ENCODE measurements around the gene MFAP4. TPM values are rescaled to one million over a fixed set of nuclear protein-coding genes. Genes with fewer than 3 reads are reported as not detected.

MFAP4 gene
- total and polyA plus RNA-seq, 2 donors (not counting 1 experiment from before 2014, with no cell fraction given): not detected

DNA sequence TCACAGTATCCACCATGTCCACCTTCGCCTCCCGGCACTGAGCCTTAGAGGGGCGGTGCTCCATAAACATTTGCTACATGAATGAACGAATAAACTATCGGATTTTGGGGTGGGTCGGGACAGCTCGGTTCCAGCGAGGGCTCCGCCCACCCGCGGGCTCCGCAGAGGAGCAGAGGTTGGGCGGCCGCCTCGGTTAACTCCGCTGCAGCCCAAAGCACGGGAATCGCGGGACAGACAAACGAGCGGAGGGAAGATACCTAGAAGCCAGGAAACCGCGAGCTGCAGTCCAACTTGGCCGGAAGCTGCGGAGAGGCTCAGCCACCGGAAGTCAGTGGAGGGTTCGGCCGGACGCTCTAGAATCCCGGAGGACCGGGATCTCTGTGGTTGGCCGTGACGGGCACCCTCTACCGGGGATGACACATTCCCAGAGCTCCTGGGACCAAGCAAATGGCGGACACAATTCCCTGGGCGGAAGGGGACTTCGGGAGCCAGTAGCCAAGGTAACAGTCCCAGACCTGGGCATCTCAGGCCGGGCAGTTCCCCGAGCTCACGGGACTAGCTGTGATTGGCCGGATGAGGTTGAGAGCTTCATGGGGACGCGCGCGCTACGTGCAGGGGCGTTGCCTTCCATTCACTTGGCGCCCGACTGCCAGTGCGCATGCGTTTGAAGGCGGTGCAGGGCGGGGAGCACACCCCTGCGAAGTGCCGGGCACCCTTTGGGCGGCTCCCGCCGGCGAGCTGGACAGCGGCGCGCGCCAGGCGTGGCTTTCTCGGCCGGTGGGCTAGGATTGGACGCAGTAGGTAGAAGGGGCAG is 9.2 kb downstream of the MFAP4 start:
- WGBS (ENCODE audit: insufficient coverage): under 1% methylated on average over 67 of the region's 67 CpGs
- H3K4me1 Mint-ChIP-seq: peaks cover 31% of the 10 kb centered on the region
- H3K27me3 ChIP-seq (replicated peaks in 1 of 4; ENCODE audit: control extremely low read depth in 1 of 4, control insufficient read depth in 3 of 4, insufficient read depth in 4 of 4, low read length in 3 of 4): no peaks in the 10 kb centered on the region
- peaks cover 16 to 24% of the 10 kb centered on the region in 2 donors for H3K4me1 ChIP-seq (ENCODE audit: control insufficient read depth in 2 of 2, insufficient read depth in 2 of 2, low read length in 2 of 2)
- peak overlapping the region; percentile 97 for H2AFZ ChIP-seq (ENCODE audit: insufficient read depth, low read depth, low read length, poor library complexity, severe bottlenecking)
- H3K9me3 Mint-ChIP-seq (ENCODE audit: insufficient read depth): no peaks in the 10 kb centered on the region
- H3K36me3 ChIP-seq (replicated peaks in 1 of 2; ENCODE audit: control extremely low read depth in 1 of 2, control insufficient read depth in 1 of 2, extremely low read depth in 1 of 2, insufficient read depth in 2 of 2, low read length in 1 of 2): peaks cover 0 to 33% of the 10 kb centered on the region in 2 experiments
- intact Hi-C loops (cut with micrococcal nuclease): loop anchor here (1.0 to 10.0 kb wide), 6 partner anchors 8 to 523 kb away; partner anchors contain the start of genes B9D1 and PRPSAP2
- H3K27me3 Mint-ChIP-seq: no peaks in the 10 kb centered on the region
- H3K79me2 ChIP-seq (ENCODE audit: control insufficient read depth, insufficient read depth, low read length): peaks cover 22% of the 10 kb centered on the region
- POLR2A ChIA-PET: interaction anchor here (0.5 to 1.7 kb wide), 11 partner anchors 8 to 1665 kb away, joined by 3 to 30 read pairs (median 3); partner anchors contain the start of genes AKAP10, B9D1, PRPSAP2 and USP22
- DNase-seq (peak; percentile 98), ATAC-seq (ENCODE audit: low read depth) (peak; percentile 93)
- TF ChIP-seq, protein P1, sequence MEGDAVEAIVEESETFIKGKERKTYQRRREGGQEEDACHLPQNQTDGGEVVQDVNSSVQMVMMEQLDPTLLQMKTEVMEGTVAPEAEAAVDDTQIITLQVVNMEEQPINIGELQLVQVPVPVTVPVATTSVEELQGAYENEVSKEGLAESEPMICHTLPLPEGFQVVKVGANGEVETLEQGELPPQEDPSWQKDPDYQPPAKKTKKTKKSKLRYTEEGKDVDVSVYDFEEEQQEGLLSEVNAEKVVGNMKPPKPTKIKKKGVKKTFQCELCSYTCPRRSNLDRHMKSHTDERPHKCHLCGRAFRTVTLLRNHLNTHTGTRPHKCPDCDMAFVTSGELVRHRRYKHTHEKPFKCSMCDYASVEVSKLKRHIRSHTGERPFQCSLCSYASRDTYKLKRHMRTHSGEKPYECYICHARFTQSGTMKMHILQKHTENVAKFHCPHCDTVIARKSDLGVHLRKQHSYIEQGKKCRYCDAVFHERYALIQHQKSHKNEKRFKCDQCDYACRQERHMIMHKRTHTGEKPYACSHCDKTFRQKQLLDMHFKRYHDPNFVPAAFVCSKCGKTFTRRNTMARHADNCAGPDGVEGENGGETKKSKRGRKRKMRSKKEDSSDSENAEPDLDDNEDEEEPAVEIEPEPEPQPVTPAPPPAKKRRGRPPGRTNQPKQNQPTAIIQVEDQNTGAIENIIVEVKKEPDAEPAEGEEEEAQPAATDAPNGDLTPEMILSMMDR (IDR thresholded peaks at IDR 0.05): no peak
- no peak for TF ChIP-seq EZH2 (IDR thresholded peaks at IDR 0.05; ENCODE audit: borderline replicate concordance, insufficient read depth, low read depth, low read length, poor library complexity, severe bottlenecking)
- CTCF ChIA-PET: interaction anchor here (0.5 to 4.9 kb wide), 14 partner anchors 8 to 721 kb away, joined by 3 to 110 read pairs (median 4); partner anchors contain the start of gene B9D1
- H3K27ac Mint-ChIP-seq: peak overlapping the region; percentile 99
- H3K4me3 Mint-ChIP-seq: peak overlapping the region; percentile 99
- H3K4me2 ChIP-seq (replicated peaks; ENCODE audit: low read depth, low read length, poor library complexity, severe bottlenecking): peak overlapping the region; percentile 99
- H4K20me1 ChIP-seq (ENCODE audit: control insufficient read depth, insufficient read depth, low read length, poor library complexity, severe bottlenecking): peaks cover 2% of the 10 kb centered on the region
- peak overlapping the region; percentile 86 to 95 for H3K27ac ChIP-seq (ENCODE audit: low read length in 2 of 2)
- H3K4me3 ChIP-seq (ENCODE audit: control extremely low read depth in 1 of 5, extremely low read depth in 1 of 5, insufficient read depth in 1 of 5, low read depth in 2 of 5, low read length in 4 of 5): peak overlapping the region; percentile 77 to 96 (median 91)
- no peaks in the 10 kb centered on the region for H3K9me3 ChIP-seq (ENCODE audit: control extremely low read depth in 1 of 3, control insufficient read depth in 2 of 3, insufficient read depth in 1 of 3, low read length in 2 of 3)
- peak overlapping the region; percentile 96 for H3K9ac ChIP-seq (ENCODE audit: low read length)
